GM12865 (cell line): Measurements from ENCODE around the gene TMEM97.
A peak's percentile ranks its signal among the peaks of the same experiment; 100 is the strongest.

ENCODE experiments used
- DNase-seq: peaks from one replicate; pipeline ENCODE4 v3.0.0; 2010; ENCODE audit warnings: low read depth
- H3K4me3 ChIP-seq: 2 replicates; pipeline ENCODE4 v1.5.1; 2011; ENCODE audit warnings: mild to moderate bottlenecking, low read depth, low read length, control low read depth
- TF ChIP-seq, protein P1 (sequence below): IDR thresholded peaks from 2 replicates; pipeline ENCODE4 v1.5.1; 2011; ENCODE audit warnings: low read length, control low read depth, low read depth, inconsistent platforms; ENCODE audit not compliant: insufficient read depth; ENCODE audit errors: missing control alignments

TMEM97 gene

GRCh38 chr17:28333083-28333746 lies 14.2 kb downstream of the TMEM97 start:
- TF ChIP-seq, protein P1, sequence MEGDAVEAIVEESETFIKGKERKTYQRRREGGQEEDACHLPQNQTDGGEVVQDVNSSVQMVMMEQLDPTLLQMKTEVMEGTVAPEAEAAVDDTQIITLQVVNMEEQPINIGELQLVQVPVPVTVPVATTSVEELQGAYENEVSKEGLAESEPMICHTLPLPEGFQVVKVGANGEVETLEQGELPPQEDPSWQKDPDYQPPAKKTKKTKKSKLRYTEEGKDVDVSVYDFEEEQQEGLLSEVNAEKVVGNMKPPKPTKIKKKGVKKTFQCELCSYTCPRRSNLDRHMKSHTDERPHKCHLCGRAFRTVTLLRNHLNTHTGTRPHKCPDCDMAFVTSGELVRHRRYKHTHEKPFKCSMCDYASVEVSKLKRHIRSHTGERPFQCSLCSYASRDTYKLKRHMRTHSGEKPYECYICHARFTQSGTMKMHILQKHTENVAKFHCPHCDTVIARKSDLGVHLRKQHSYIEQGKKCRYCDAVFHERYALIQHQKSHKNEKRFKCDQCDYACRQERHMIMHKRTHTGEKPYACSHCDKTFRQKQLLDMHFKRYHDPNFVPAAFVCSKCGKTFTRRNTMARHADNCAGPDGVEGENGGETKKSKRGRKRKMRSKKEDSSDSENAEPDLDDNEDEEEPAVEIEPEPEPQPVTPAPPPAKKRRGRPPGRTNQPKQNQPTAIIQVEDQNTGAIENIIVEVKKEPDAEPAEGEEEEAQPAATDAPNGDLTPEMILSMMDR, result no peak
- no peak for DNase-seq

DNA sequence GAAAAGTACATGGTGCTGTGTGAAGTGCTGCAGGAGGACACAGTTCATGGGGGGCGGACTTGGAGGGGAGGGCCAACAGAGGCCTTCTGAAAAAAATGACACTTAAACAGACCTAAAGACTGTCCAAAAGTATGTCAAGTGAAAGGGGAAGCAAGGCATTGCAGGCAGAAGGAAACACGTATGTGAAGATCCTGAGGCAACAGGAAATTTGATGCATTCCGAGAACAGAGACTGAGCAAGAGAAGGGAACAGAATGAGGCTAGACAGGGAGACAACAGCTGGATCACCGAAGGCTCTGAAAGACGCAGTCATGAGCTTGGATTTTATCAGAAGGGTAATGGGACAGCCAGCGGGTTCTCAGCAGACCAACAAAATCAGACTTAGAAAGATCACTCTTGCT lies 15.2 kb downstream of the TMEM97 start:
- DNase-seq, result no peak
- H3K4me3 ChIP-seq, result peak overlapping the region; percentile 79
- TF ChIP-seq, protein P1, result no peak

More at GRCh38 chr17:28333083-28333746, 14.2 kb downstream of the TMEM97 start:
- no peak overlapping the region for H3K4me3 ChIP-seq

GRCh38 chr17:28334666-28335200 lies 15.7 kb downstream of the TMEM97 start:
- TF ChIP-seq, protein P1, result no peak
- peak overlapping the region; percentile 79 for H3K4me3 ChIP-seq
- DNase-seq, result no peak

DNA sequence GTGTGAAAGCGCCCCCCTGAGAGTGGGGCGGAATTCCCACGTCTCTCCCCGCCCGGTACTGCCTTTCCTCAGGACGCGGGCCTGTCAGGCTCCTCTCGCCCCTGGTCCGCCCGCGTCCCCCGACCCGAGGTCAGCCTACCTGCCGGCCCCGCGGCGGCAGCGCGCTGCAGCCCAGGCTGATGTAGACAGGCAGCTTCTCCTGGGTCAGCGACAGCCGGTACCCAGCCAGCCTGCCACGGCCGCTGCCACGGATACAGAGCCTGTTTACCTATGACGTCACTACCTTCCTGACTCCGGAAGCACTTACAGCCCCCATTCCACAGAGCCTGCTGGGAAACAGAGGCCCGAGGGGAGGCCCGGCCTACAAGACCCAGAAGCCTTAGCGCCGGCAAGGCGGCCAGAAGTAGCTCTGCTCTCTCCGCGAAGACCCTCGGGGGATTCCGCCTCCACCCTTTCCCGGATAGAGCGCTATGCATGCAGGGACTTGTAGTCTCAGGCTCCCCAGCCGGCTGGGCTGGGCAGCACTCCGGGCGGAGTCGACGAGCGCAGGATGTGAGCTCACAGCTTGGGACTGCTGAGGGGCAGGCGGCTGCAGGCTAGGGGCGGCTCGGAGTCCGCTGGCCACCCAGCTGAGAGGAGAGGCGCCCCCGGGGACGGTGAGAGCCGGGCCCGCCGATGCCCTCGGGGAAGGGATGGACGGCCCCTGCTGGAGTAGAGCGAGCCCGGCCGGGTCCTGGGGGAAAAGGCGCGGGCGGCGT lies 16.4 kb downstream of the TMEM97 start, which contains the start of the genes IFT20 and TNFAIP1:
Gene IFT20, minus strand, starts transcription at position 272 of the 758 bp plus-strand sequence. CDS start 3,487 bp downstream, outside the sequence.
Gene TNFAIP1, plus strand, starts transcription at position 561 of the 758 bp plus-strand sequence. CDS start 3,761 bp downstream, outside the sequence.
- TF ChIP-seq, protein P1, result no peak
- peak within 1 kb of the TSS; percentile 91 for H3K4me3 ChIP-seq
- DNase-seq, result peak; percentile 100

DNA sequence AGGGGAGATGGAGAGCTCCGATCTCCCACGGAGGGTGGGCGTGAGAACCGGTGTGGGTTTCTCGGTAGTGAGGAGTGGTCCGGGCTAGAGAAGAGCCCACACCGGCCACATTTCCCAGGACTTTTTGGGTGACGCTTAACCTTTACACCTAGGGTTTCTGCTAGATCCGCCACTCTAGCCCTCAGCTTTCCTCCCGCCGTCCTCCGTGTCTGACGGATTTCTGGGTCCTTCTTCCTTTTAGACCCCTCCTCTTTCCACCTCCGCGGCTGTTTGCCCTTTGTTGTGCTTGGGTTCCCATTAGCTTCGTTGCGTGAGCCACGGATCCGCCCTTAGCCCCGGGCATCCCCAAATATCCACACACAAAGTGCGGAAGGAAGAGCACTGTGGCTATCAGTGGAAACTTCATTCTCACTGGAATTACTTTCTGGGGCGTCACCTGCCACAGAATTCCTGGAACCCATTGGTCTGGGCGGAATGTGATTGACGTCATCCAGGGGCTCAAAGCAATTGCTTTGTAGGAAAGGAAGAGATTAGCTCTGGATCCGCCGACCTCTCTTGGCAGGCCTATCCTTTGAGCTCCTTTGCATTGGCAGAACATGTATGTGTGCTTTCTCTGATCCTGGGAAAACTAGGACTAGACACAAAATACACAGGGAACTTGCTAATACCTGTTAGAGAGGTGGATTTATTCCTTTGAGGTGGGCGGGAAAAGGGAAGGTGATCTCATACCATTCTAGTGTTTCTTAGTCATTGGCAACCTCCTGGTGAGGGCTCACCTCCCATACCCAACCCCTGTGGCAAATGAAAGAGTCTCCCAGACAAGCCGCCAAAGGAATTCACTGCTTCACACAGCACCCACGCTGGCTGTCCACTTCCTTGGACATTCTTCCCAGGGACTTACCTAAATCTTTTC lies 17.2 kb downstream of the TMEM97 start:
- peak overlapping the region; percentile 91 for H3K4me3 ChIP-seq
- DNase-seq, result no peak
- TF ChIP-seq, protein P1, result no peak
